Astrocyte of the cerebellum (primary cell): Measurements from ENCODE around the gene LTK.

ENCODE experiments used
- DNase-seq: peaks from one replicate; pipeline ENCODE4 v3.0.0-alpha.2; 2011; ENCODE audit warnings: low read depth
- H3K4me3 ChIP-seq: 2 replicates; pipeline ENCODE4 v1.5.1; 2011; ENCODE audit warnings: mild to moderate bottlenecking, low read depth, low read length, moderate library complexity
- CTCF ChIP-seq: IDR thresholded peaks from 2 replicates; pipeline ENCODE4 v1.5.1; 2012; ENCODE audit warnings: low read length, low read depth, moderate library complexity, mild to moderate bottlenecking; ENCODE audit errors: missing control alignments
- in situ Hi-C: cut with HindIII; loops from 2 replicates; pipeline ENCODE4 v1.10.0; 2017; ENCODE audit warnings: low sequenced_read_pairs

The LTK gene

GRCh38 chr15:41517895-41518449 lies 4.3 kb upstream of the LTK start:
- no peak overlapping the region for H3K4me3 ChIP-seq
- in situ Hi-C loops = no loop called here
- no peak for DNase-seq
- TF ChIP-seq CTCF = no peak

- no peak for TF ChIP-seq CTCF
- DNase-seq = no peak
- in situ Hi-C loops = no loop called here
- peak overlapping the region; percentile 28 for H3K4me3 ChIP-seq
These were observed 604 bp downstream of the LTK start for GRCh38 chr15:41512940-41513505.

- H3K4me3 ChIP-seq = peak overlapping the region; percentile 28
- in situ Hi-C loops = no loop called here
- no peak for TF ChIP-seq CTCF
- DNase-seq = no peak
These were observed 1.1 kb downstream of the LTK start for GRCh38 chr15:41512512-41512939.

GRCh38 chr15:41511899-41512369 lies 1.7 kb downstream of the LTK start:
- H3K4me3 ChIP-seq = no peak overlapping the region
- no peak for TF ChIP-seq CTCF
- no peak for DNase-seq
- in situ Hi-C loops = no loop called here

GRCh38 chr15:41511331-41511898 lies 2.2 kb downstream of the LTK start:
- in situ Hi-C loops = no loop called here
- no peak overlapping the region for H3K4me3 ChIP-seq
- no peak for DNase-seq
- TF ChIP-seq CTCF = no peak

GRCh38 chr15:41510728-41511127 lies 2.9 kb downstream of the LTK start:
- no peak overlapping the region for H3K4me3 ChIP-seq
- in situ Hi-C loops = no loop called here
- TF ChIP-seq CTCF = no peak
- no peak for DNase-seq
